H1 (cell line): ENCODE data around the gene VSTM2L. TPM values are rescaled to one million over a fixed set of nuclear protein-coding genes. Genes with fewer than 3 reads are reported as not detected.

Experiments
- CTCF ChIA-PET: fragments of 300-600 bp; sonication (Branson Sonifier 250); formaldehyde crosslinking; loops from one replicate; lab custom pipeline; 2021; ENCODE audit not compliant: partially characterized antibody; lab: Charles Lee
- POLR2A ChIA-PET: fragments of 300-600 bp; sonication (Branson Sonifier 250); formaldehyde crosslinking; loops from one replicate; lab custom pipeline; 2021; ENCODE audit warnings: inconsistent platforms; ENCODE audit not compliant: partially characterized antibody; lab: Charles Lee
- DNase-seq, 2 experiments: peaks; one replicate each; pipeline versions ENCODE4 v3.0.0 to v3.0.0-alpha.2; 2010 to 2022; ENCODE audit warnings: low spot score in 2 of 2, low read depth in 1 of 2, mixed read lengths in 1 of 2
- FAIRE-seq: peaks from 2 replicates; lab custom pipeline; 2011; peaks lifted over from hg19 to GRCh38; lab: Jason Lieb, UNC
- H2AFZ ChIP-seq: 2 replicates; pipeline ENCODE4 v1.8.1; 2012; ENCODE audit warnings: low read length, inconsistent platforms
- H2AK5ac ChIP-seq: 2 replicates; pipeline ENCODE4 v1.6.1; 2013; ENCODE audit warnings: low read depth, low read length
- H2BK120ac ChIP-seq: replicated peaks from 2 replicates; pipeline ENCODE3; 2013; ENCODE audit warnings: low read depth, low read length, inconsistent platforms
- H2BK12ac ChIP-seq: 2 replicates; pipeline ENCODE4 v1.6.1; 2013; ENCODE audit warnings: low read depth, low read length
- H2BK15ac ChIP-seq: 2 replicates; pipeline ENCODE4 v1.6.1; 2013; ENCODE audit warnings: low read length
- H2BK20ac ChIP-seq: 2 replicates; pipeline ENCODE4 v1.6.1; 2013; ENCODE audit warnings: low read length
- H2BK5ac ChIP-seq: 2 replicates; pipeline ENCODE4 v1.6.1; 2013; ENCODE audit warnings: low read depth, low read length
- H3K14ac ChIP-seq: 2 replicates; pipeline ENCODE4 v1.6.1; 2013; ENCODE audit warnings: inconsistent platforms; ENCODE audit not compliant: insufficient read length
- H3K18ac ChIP-seq: 2 replicates; pipeline ENCODE4 v1.6.1; 2013; ENCODE audit warnings: low read length; ENCODE audit errors: extremely low read depth
- H3K23ac ChIP-seq: 2 replicates; pipeline ENCODE4 v1.6.1; 2013; ENCODE audit warnings: inconsistent platforms; ENCODE audit not compliant: insufficient read length
- H3K23me2 ChIP-seq: 2 replicates; pipeline ENCODE4 v1.6.1; 2013; ENCODE audit warnings: low read depth, low read length
- H3K27ac ChIP-seq: 2 replicates; pipeline ENCODE4 v1.6.1; 2011; ENCODE audit warnings: low read depth, low read length, inconsistent platforms
- H3K27me3 ChIP-seq, 4 experiments: replicated peaks in 1 of 4; 1 replicate in 1 of 4; 2 replicates in 3 of 4; pipeline versions ENCODE4 v1.6.1 to v1.8.1; 2011 to 2013; ENCODE audit warnings: low read length in 3 of 4, mild to moderate bottlenecking in 3 of 4, inconsistent platforms in 2 of 4, mixed read lengths in 2 of 4, moderate library complexity in 1 of 4; ENCODE audit not compliant: control insufficient read depth in 3 of 4, insufficient read depth in 3 of 4; ENCODE audit errors: extremely low read depth in 1 of 4
- H3K36me3 ChIP-seq, 4 experiments: 2 replicates each; pipeline versions ENCODE4 v1.6.1 to v1.8.1; 2011 to 2013; ENCODE audit warnings: mild to moderate bottlenecking in 4 of 4, low read length in 3 of 4, moderate library complexity in 2 of 4, control low read depth in 1 of 4, inconsistent platforms in 1 of 4; ENCODE audit not compliant: insufficient read depth in 4 of 4, control insufficient read depth in 2 of 4
- H3K4ac ChIP-seq: replicated peaks from 2 replicates; pipeline ENCODE3; 2013; ENCODE audit warnings: low read length, low read depth, mixed read lengths, inconsistent platforms; ENCODE audit not compliant: insufficient read length
- H3K4me1 ChIP-seq, 4 experiments: replicated peaks in 1 of 4; 1 replicate in 1 of 4; 2 replicates in 3 of 4; pipeline versions ENCODE4 v1.6.1 to v1.8.1; 2011 to 2013; ENCODE audit warnings: low read length in 3 of 4, inconsistent platforms in 2 of 4, mixed read lengths in 1 of 4; ENCODE audit not compliant: insufficient read depth in 4 of 4, control insufficient read depth in 3 of 4
- H3K4me2 ChIP-seq, 2 experiments: 2 replicates each; pipeline versions ENCODE4 v1.6.1 to v1.8.1; 2011 to 2013; ENCODE audit warnings: low read depth in 2 of 2, low read length in 2 of 2, control low read depth in 1 of 2, inconsistent platforms in 1 of 2, mild to moderate bottlenecking in 1 of 2; ENCODE audit not compliant: insufficient read depth in 1 of 2
- H3K4me3 ChIP-seq, 4 experiments: fragments of 200-600, 300-600 bp in 1 of 4; sonication (generic), shearing (Covaris generic), sonication (Bioruptor Twin) in 1 of 4; 2 replicates each; pipeline versions ENCODE4 v1.5.1 to v1.8.1; 2011 to 2016; ENCODE audit warnings: low read length in 4 of 4, low read depth in 3 of 4, control low read depth in 2 of 4, inconsistent platforms in 2 of 4, mild to moderate bottlenecking in 2 of 4, mixed read lengths in 1 of 4, moderate library complexity in 1 of 4; ENCODE audit not compliant: insufficient read depth in 2 of 4; ENCODE audit errors: extremely low read depth in 1 of 4
- H3K56ac ChIP-seq: replicated peaks from 2 replicates; pipeline ENCODE3; 2013; ENCODE audit warnings: low read depth, mild to moderate bottlenecking, mixed read lengths, low read length, inconsistent platforms; ENCODE audit not compliant: insufficient read length
- H3K79me1 ChIP-seq: 2 replicates; pipeline ENCODE4 v1.6.1; 2013; ENCODE audit warnings: low read depth, low read length, control low read depth
- H3K79me2 ChIP-seq, 2 experiments: 2 replicates each; pipeline versions ENCODE4 v1.6.1 to v1.8.1; 2012 to 2013; ENCODE audit warnings: low read length in 2 of 2, mild to moderate bottlenecking in 2 of 2, inconsistent platforms in 1 of 2; ENCODE audit not compliant: insufficient read depth in 2 of 2, control insufficient read depth in 1 of 2
- H3K9ac ChIP-seq, 4 experiments: replicated peaks in 1 of 4; 1 replicate in 1 of 4; 2 replicates in 3 of 4; pipeline versions ENCODE4 v1.6.1 to v1.8.1; 2011 to 2013; ENCODE audit warnings: low read depth in 3 of 4, low read length in 3 of 4, control low read depth in 2 of 4, mild to moderate bottlenecking in 2 of 4, moderate library complexity in 2 of 4, inconsistent platforms in 1 of 4; ENCODE audit errors: extremely low read depth in 1 of 4
- H3K9me3 ChIP-seq, 2 experiments: 2 replicates each; pipeline versions ENCODE4 v1.6.1 to v1.8.1; 2012 to 2013; ENCODE audit warnings: mild to moderate bottlenecking in 2 of 2, moderate library complexity in 2 of 2, control low read depth in 1 of 2, inconsistent platforms in 1 of 2, low read depth in 1 of 2, low read length in 1 of 2, mixed read lengths in 1 of 2; ENCODE audit not compliant: insufficient read depth in 2 of 2
- H4K20me1 ChIP-seq, 2 experiments: replicated peaks in 1 of 2; 2 replicates each; pipeline versions ENCODE3 to v1.8.1; 2011 to 2013; ENCODE audit warnings: inconsistent platforms in 2 of 2, low read length in 2 of 2, mild to moderate bottlenecking in 1 of 2; ENCODE audit not compliant: insufficient read depth in 2 of 2, control insufficient read depth in 1 of 2
- H4K5ac ChIP-seq: 2 replicates; pipeline ENCODE4 v1.6.1; 2013; ENCODE audit warnings: low read length, low read depth, mixed read lengths, inconsistent platforms; ENCODE audit not compliant: insufficient read length
- H4K8ac ChIP-seq: 2 replicates; pipeline ENCODE4 v1.8.0; 2013; ENCODE audit warnings: mild to moderate bottlenecking, moderate library complexity, low read length, inconsistent platforms; ENCODE audit not compliant: insufficient read depth; ENCODE audit errors: extremely low read depth
- H4K91ac ChIP-seq: replicated peaks from 2 replicates; pipeline ENCODE3; 2013; ENCODE audit warnings: low read length, mixed read lengths, inconsistent platforms; ENCODE audit not compliant: insufficient read length
- BACH1 ChIP-seq: IDR thresholded peaks from 2 replicates; pipeline ENCODE4 v1.6.1; 2012; ENCODE audit warnings: low read length, improper control_type of control experiment
- CBX8 ChIP-seq: fragments of 300-800, 300-1000 bp; sonication (generic); IDR thresholded peaks from 2 replicates; pipeline ENCODE4 v1.7.1; 2016; ENCODE audit warnings: low read depth, low read length, borderline replicate concordance
- CREB1 ChIP-seq: IDR thresholded peaks from 2 replicates; pipeline ENCODE4 v1.6.1; 2012; ENCODE audit warnings: inconsistent platforms
- EZH2 ChIP-seq: fragments of 200-600 bp; sonication (generic); IDR thresholded peaks from 2 replicates; pipeline ENCODE4 v1.7.1; 2012; ENCODE audit warnings: low read depth, mild to moderate bottlenecking, moderate library complexity, low read length, inconsistent platforms; ENCODE audit not compliant: severe bottlenecking
- HDAC6 ChIP-seq: IDR thresholded peaks from one replicate; pipeline ENCODE4 v1.7.1; 2012; ENCODE audit warnings: low read depth, mild to moderate bottlenecking, inconsistent platforms, low read length, moderate library complexity
- NRF1 ChIP-seq: IDR thresholded peaks from 2 replicates; pipeline ENCODE4 v1.6.1; 2011; ENCODE audit warnings: mild to moderate bottlenecking, low read depth, low read length, improper control_type of control experiment
- POLR2AphosphoS5 ChIP-seq: IDR thresholded peaks from 2 replicates; pipeline ENCODE4 v1.6.1; 2011; ENCODE audit warnings: low read depth, low read length
- RAD21 ChIP-seq, 2 experiments: IDR thresholded peaks in 1 of 2; conservative IDR thresholded peaks in 1 of 2; 2 replicates each; pipeline ENCODE4 v1.6.1; 2011; ENCODE audit warnings: low read depth in 2 of 2, low read length in 2 of 2, improper control_type of control experiment in 1 of 2, inconsistent platforms in 1 of 2, mild to moderate bottlenecking in 1 of 2, moderate library complexity in 1 of 2
- RNF2 ChIP-seq: fragments of 200-900, 300-1000 bp; sonication (generic); IDR thresholded peaks from 2 replicates; pipeline ENCODE4 v1.7.1; 2016; ENCODE audit warnings: borderline replicate concordance, low read depth, mild to moderate bottlenecking, antibody characterized with exemption, low read length; ENCODE audit not compliant: poor library complexity, severe bottlenecking; ENCODE audit errors: missing control alignments
- TAF1 ChIP-seq: IDR thresholded peaks from 2 replicates; pipeline ENCODE4 v1.6.1; 2011; ENCODE audit warnings: mild to moderate bottlenecking, low read depth, low read length
- TAF7 ChIP-seq: optimal IDR thresholded peaks from 2 replicates; pipeline ENCODE3; 2011; ENCODE audit warnings: low read depth, mild to moderate bottlenecking, inconsistent platforms, low read length, moderate library complexity, borderline replicate concordance
- TCF12 ChIP-seq: IDR thresholded peaks from 2 replicates; pipeline ENCODE4 v1.6.1; 2011; ENCODE audit warnings: low read depth, mild to moderate bottlenecking, low read length
- WGBS, 2 experiments: shearing (Covaris generic) in 1 of 2; methylation state at CpG; one replicate each; pipeline versions ENCODE4 v1.1.6 to v1.1.7; 2013 to 2015; ENCODE audit warnings: low lambda C conversion rate in 2 of 2, mixed read lengths in 2 of 2, inconsistent platforms in 1 of 2, low coverage in 1 of 2, missing lambda C conversion rate in 1 of 2; ENCODE audit not compliant: insufficient replicate concordance in 2 of 2, insufficient coverage in 1 of 2, insufficient read length in 1 of 2; ENCODE audit errors: extremely low coverage in 1 of 2, missing lambda C conversion rate in 1 of 2; 5-methylcytosine and 5-hydroxymethylcytosine counted together
- polyA plus RNA-seq, 7 experiments: library from polyadenylated mRNA; depleted of rRNA in 3 of 7; stranded (reverse) in 5 of 7; unstranded in 2 of 7; fragments of >200 nt in 5 of 7; fragments of 200-250 nt in 2 of 7; gene quantifications; 1 replicate in 5 of 7; 2 replicates in 1 of 7; 4 replicates in 1 of 7; pipeline versions ENCODE4 v1.2.1 to v1.2.3, GENCODE V29; 2011 to 2013; ENCODE audit warnings: missing spikeins in 2 of 7, mixed read lengths in 2 of 7
- total RNA-seq: library from RNA; stranded (reverse); fragmentation: NEBNext Ultra II Directional; extraction: Animal tissue kit (Norgen Biotek cat#: 25700); gene quantifications from 2 replicates; pipeline ENCODE4 v1.2.1, GENCODE V29; 2021
- TF ChIP-seq, protein P1 (sequence below): IDR thresholded peaks from 2 replicates; pipeline ENCODE4 v1.6.1; 2011; ENCODE audit warnings: low read length, improper control_type of control experiment

VSTM2L gene
- total and polyA plus RNA-seq, 2 of the 8 experiments (the other 6 are each of a cell fraction or from before 2014, with no cell fraction given), result 1.3 to 3.2 TPM

DNA sequence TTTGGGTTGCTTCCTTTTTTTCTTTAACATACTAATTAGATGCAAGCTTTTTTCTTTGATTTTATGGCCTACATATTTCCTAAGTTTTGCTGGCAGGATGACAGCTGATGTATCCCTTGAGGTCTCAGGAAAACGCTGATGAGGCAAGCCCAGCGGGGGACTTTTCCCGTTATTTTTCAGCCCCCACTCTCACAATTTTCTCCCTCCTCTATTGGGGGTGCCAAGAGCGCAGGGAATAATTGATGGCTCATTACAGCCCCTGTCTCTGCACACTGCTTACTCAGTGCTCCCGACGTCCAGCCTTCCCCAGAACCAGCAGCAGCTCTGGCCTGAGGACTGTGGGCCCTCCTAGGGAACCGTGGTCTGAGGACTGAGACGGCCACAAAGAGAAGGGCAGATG lies 38.6 kb upstream of the VSTM2L start:
- Histone ChIP-seq H3K56ac (no peak overlapping the region), H3K23me2 (no peaks in the 10 kb centered on the region), H4K20me1 (no peaks in the 10 kb centered on the region), H4K5ac (no peak overlapping the region), H3K27me3 (no peaks in the 10 kb centered on the region), H3K9ac (no peak overlapping the region), H4K91ac (no peak overlapping the region), H3K27ac (no peak overlapping the region), H2BK12ac (no peak overlapping the region), H2BK20ac (no peak overlapping the region), H3K4ac (no peak overlapping the region), H3K4me1 (peaks cover under 1 to 13% (median 7%) of the 10 kb centered on the region in 4 experiments; a peak in 6 of 7 replicates), H3K79me1 (no peaks in the 10 kb centered on the region; the same call in 1 of the 2 replicates), H3K23ac (no peak overlapping the region), H3K9me3 (no peaks in the 10 kb centered on the region), H2AFZ (no peak overlapping the region), H3K18ac (no peak overlapping the region), H3K4me2 (no peak overlapping the region), H2BK5ac (no peak overlapping the region), H2AK5ac (no peak overlapping the region), H2BK120ac (no peak overlapping the region), H4K8ac (0 out of 2 replicates have a peak overlapping the region, but pooled peaks have one; percentile 9), H3K4me3 (no peak overlapping the region), H3K79me2 (no peaks in the 10 kb centered on the region), H2BK15ac (no peak overlapping the region), H3K36me3 (peaks cover 0 to 5% (median 3%) of the 10 kb centered on the region in 4 experiments; a peak in 3 of 8 replicates), H3K14ac (no peak overlapping the region)
- WGBS, 2 experiments, result 76% methylated on average over 8 of the region's 8 CpGs; no CpG with 5 or more reads in 1 of the 2 experiments
- ChIA-PET POLR2A (interaction anchor here (0.6 kb wide), 1 partner anchor 9 kb away, joined by 3 read pairs; no protein-coding TSS in a partner anchor), CTCF (interaction anchor here (0.7 to 1.2 kb wide), 3 partner anchors 13 to 297 kb away, joined by 3 read pairs; no protein-coding TSS in a partner anchor)
- FAIRE-seq (no peak), DNase-seq (no peak)
- TF ChIP-seq CBX8 (no peak), TCF12 (no peak), CREB1 (no peak), EZH2 (no peak), RNF2 (no peak), NRF1 (no peak), RAD21 (IDR thresholded peaks at IDR 0.05 in 1 of 2, conservative IDR thresholded peaks at IDR 0.05 in 1 of 2; ENCODE audit: low read depth in 2 of 2, low read length in 2 of 2) (no peak), TAF7 (no peak), TAF1 (no peak), HDAC6 (no peak), BACH1 (no peak), POLR2AphosphoS5 (no peak)
- TF ChIP-seq, protein P1, sequence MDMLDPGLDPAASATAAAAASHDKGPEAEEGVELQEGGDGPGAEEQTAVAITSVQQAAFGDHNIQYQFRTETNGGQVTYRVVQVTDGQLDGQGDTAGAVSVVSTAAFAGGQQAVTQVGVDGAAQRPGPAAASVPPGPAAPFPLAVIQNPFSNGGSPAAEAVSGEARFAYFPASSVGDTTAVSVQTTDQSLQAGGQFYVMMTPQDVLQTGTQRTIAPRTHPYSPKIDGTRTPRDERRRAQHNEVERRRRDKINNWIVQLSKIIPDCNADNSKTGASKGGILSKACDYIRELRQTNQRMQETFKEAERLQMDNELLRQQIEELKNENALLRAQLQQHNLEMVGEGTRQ, result no peak
